ENCODE results near the gene CD99L2. TPM values are rescaled to one million over a fixed set of nuclear protein-coding genes. Genes with fewer than 3 reads are reported as not detected.

Gene CD99L2
- total RNA-seq, 1 donor, result 19.9 TPM

GRCh38 chrX:150813922-150814321 lies 84.5 kb downstream of the CD99L2 start:
- peak in 1 of 3 donors; percentile 0 for DNase-seq (ENCODE audit: low read depth in 2 of 3, low spot score in 2 of 3)

- no peak for DNase-seq (ENCODE audit: low read depth in 2 of 3, low spot score in 2 of 3)
Measured at GRCh38 chrX:150806827-150807226, 91.6 kb downstream of the CD99L2 start.

- no peak for DNase-seq (ENCODE audit: low read depth in 2 of 3, low spot score in 2 of 3)
Measured at GRCh38 chrX:150805736-150806135, 92.7 kb downstream of the CD99L2 start.

- DNase-seq (ENCODE audit: low read depth in 2 of 3, low spot score in 2 of 3), result no peak
Measured at GRCh38 chrX:150792949-150793527, 105.4 kb downstream of the CD99L2 start.

- no peak for DNase-seq (ENCODE audit: low read depth in 2 of 3, low spot score in 2 of 3)
Measured at GRCh38 chrX:150790021-150790420, 108.4 kb downstream of the CD99L2 start.

- no peak for DNase-seq (ENCODE audit: low read depth in 2 of 3, low spot score in 2 of 3)
Measured at GRCh38 chrX:150781677-150782076, 116.8 kb downstream of the CD99L2 start.

- DNase-seq (ENCODE audit: low read depth in 2 of 3, low spot score in 2 of 3), result no peak
Measured at GRCh38 chrX:150779385-150779784, 119.1 kb downstream of the CD99L2 start.

GRCh38 chrX:150777328-150777992 lies 121.0 kb downstream of the CD99L2 start:
- DNase-seq (ENCODE audit: low read depth in 2 of 3, low spot score in 2 of 3), result no peak

- no peak for DNase-seq (ENCODE audit: low read depth in 2 of 3, low spot score in 2 of 3)
Measured at GRCh38 chrX:150775569-150776350, 122.7 kb downstream of the CD99L2 start.

GRCh38 chrX:150774798-150775568 lies 123.5 kb downstream of the CD99L2 start:
- no peak for DNase-seq (ENCODE audit: low read depth in 2 of 3, low spot score in 2 of 3)

GRCh38 chrX:150773634-150774033 lies 124.8 kb downstream of the CD99L2 start:
- DNase-seq (ENCODE audit: low read depth in 2 of 3, low spot score in 2 of 3), result no peak

GRCh38 chrX:150773117-150773516 lies 125.4 kb downstream of the CD99L2 start:
- no peak for DNase-seq (ENCODE audit: low read depth in 2 of 3, low spot score in 2 of 3)

GRCh38 chrX:150772150-150772970 lies 126.1 kb downstream of the CD99L2 start:
- peak; percentile 44 to 77 (median 46) for DNase-seq (ENCODE audit: low read depth in 2 of 3, low spot score in 2 of 3)

- no peak for DNase-seq (ENCODE audit: low read depth in 2 of 3, low spot score in 2 of 3)
Measured at GRCh38 chrX:150771116-150771515, 127.4 kb downstream of the CD99L2 start.

GRCh38 chrX:150770623-150771022 lies 127.8 kb downstream of the CD99L2 start:
- no peak for DNase-seq (ENCODE audit: low read depth in 2 of 3, low spot score in 2 of 3)

GRCh38 chrX:150769408-150769807 lies 129.1 kb downstream of the CD99L2 start:
- no peak for DNase-seq (ENCODE audit: low read depth in 2 of 3, low spot score in 2 of 3)

- no peak for DNase-seq (ENCODE audit: low read depth in 2 of 3, low spot score in 2 of 3)
Measured at GRCh38 chrX:150768580-150769190, 129.8 kb downstream of the CD99L2 start.

- DNase-seq (ENCODE audit: low read depth in 2 of 3, low spot score in 2 of 3), result no peak
Measured at GRCh38 chrX:150768132-150768485, 130.4 kb downstream of the CD99L2 start.

- no peak for DNase-seq (ENCODE audit: low read depth in 2 of 3, low spot score in 2 of 3)
Measured at GRCh38 chrX:150767475-150768131, 130.9 kb downstream of the CD99L2 start.
